OCI-LY1 (cell line): ENCODE data around the gene DECR2.
A peak's percentile ranks its signal among the peaks of the same experiment; 100 is the strongest.

Experiments used
- H2AFZ ChIP-seq: fragments of 200-600 bp; sonication (generic), shearing (Covaris generic); 2 replicates; pipeline ENCODE4 v1.6.0; 2014; ENCODE audit warnings: antibody characterized with exemption, mild to moderate bottlenecking, low read length
- H3F3A ChIP-seq: fragments of 200-600 bp; sonication (generic), shearing (Covaris generic); 2 replicates; pipeline ENCODE4 v1.6.0; 2014; ENCODE audit warnings: mild to moderate bottlenecking, antibody characterized with exemption, low read length, moderate library complexity; ENCODE audit not compliant: insufficient read depth
- H3K27ac ChIP-seq: fragments of 200-600 bp; sonication (generic); 2 replicates; pipeline ENCODE4 v1.5.1; 2014; ENCODE audit warnings: low read length, mixed run types, mild to moderate bottlenecking, low read depth; ENCODE audit not compliant: poor library complexity, severe bottlenecking
- H3K27me3 ChIP-seq: fragments of 200-600 bp; sonication (generic); 2 replicates; pipeline ENCODE4 v1.6.0; 2014; ENCODE audit warnings: antibody characterized with exemption, mild to moderate bottlenecking, low read length, moderate library complexity; ENCODE audit not compliant: insufficient read depth
- H3K36me3 ChIP-seq: fragments of 200-600 bp; sonication (generic); 2 replicates; pipeline ENCODE4 v1.6.1; 2014; ENCODE audit warnings: mild to moderate bottlenecking, antibody characterized with exemption, low read length, moderate library complexity, mixed read lengths; ENCODE audit not compliant: insufficient read depth
- H3K4me1 ChIP-seq: fragments of 200-600 bp; sonication (generic); 2 replicates; pipeline ENCODE4 v1.5.1; 2014; ENCODE audit warnings: mild to moderate bottlenecking, low read length, moderate library complexity; ENCODE audit not compliant: insufficient read depth, severe bottlenecking
- H3K4me2 ChIP-seq: fragments of 200-600 bp; sonication (generic), shearing (Covaris generic); 2 replicates; pipeline ENCODE4 v1.6.1; 2014; ENCODE audit warnings: low read length
- H3K4me3 ChIP-seq: fragments of 200-600 bp; sonication (generic); 2 replicates; pipeline ENCODE4 v1.5.1; 2014; ENCODE audit warnings: low read length, low read depth, mild to moderate bottlenecking, mixed read lengths; ENCODE audit not compliant: poor library complexity, severe bottlenecking
- H3K79me2 ChIP-seq: fragments of 200-600 bp; shearing (Covaris generic); 2 replicates; pipeline ENCODE4 v1.6.1; 2016; ENCODE audit warnings: mixed run types, low read length, mixed read lengths; ENCODE audit not compliant: insufficient read depth
- H3K9ac ChIP-seq: fragments of 200-600 bp; sonication (generic), shearing (Covaris generic); 2 replicates; pipeline ENCODE4 v1.6.1; 2014; ENCODE audit warnings: mild to moderate bottlenecking, low read length, mixed read lengths
- H3K9me2 ChIP-seq: fragments of 200-600 bp; sonication (generic), shearing (Covaris generic); 2 replicates; pipeline ENCODE4 v1.6.1; 2014; ENCODE audit warnings: low read depth, mild to moderate bottlenecking, low read length, mixed read lengths
- H3K9me3 ChIP-seq: fragments of 200-600 bp; shearing (Covaris generic); 2 replicates; pipeline ENCODE4 v1.6.1; 2014; ENCODE audit warnings: low read length, mixed read lengths
- H4K20me1 ChIP-seq: fragments of 200-600 bp; sonication (generic), shearing (Covaris generic); 2 replicates; pipeline ENCODE4 v1.6.0; 2016; ENCODE audit warnings: mild to moderate bottlenecking, low read length; ENCODE audit not compliant: insufficient read depth
- CTCF ChIP-seq: fragments of 200-600 bp; sonication (generic), shearing (Covaris generic); IDR thresholded peaks from 2 replicates; pipeline ENCODE4 v1.5.1; 2017; ENCODE audit warnings: mild to moderate bottlenecking, antibody characterized with exemption, low read length, moderate library complexity, mixed read lengths
- EZH2 ChIP-seq: fragments of 200-600 bp; sonication (generic), shearing (Covaris generic); IDR thresholded peaks from 2 replicates; pipeline ENCODE4 v1.8.0; 2017; ENCODE audit warnings: borderline replicate concordance, mixed run types, mild to moderate bottlenecking, antibody characterized with exemption, low read length, moderate library complexity, mixed read lengths

DECR2 gene

GRCh38 chr16:369275-369865 lies 32.3 kb upstream of the DECR2 start:
- Histone ChIP-seq H3K27ac (no peak overlapping the region), H3K4me3 (peak overlapping the region; percentile 62), H3K36me3 (peaks cover 52% of the 10 kb centered on the region), H2AFZ (no peak overlapping the region), H3K9me2 (no peaks in the 10 kb centered on the region), H3K4me1 (peaks cover 16% of the 10 kb centered on the region), H3F3A (no peaks in the 10 kb centered on the region), H3K9ac (peak overlapping the region; percentile 75), H3K9me3 (no peaks in the 10 kb centered on the region), H3K4me2 (peak overlapping the region; percentile 97), H3K27me3 (no peaks in the 10 kb centered on the region), H4K20me1 (no peaks in the 10 kb centered on the region), H3K79me2 (no peaks in the 10 kb centered on the region)
- TF ChIP-seq CTCF: no peak
- TF ChIP-seq EZH2: no peak

DNA sequence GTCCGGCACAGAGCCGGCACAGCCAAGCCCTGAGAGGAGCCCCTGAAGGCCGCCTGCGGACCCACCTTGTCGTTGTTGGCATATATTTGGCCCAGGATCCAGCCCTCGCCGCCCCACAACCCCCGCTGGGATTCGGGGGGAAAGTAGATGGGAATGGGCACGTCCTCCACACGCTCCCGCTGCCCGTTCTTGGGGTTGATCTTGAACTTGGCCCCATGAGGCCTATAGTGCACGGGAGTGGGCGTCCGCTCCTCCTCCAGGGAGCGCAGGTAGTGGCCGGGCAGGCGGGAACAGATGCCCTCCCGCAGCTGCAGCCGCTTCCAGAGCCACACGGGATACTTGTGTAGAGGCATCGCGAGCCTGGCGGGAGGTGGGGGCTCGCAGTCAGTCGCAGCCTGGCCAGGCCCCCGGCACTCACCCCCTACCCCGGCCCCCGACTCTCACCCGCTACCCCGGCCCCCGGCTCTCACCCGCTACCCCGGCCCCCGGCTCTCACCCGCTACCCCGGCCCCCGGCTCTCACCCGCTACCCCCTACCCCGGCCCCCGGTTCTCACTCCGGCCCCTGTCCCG lies 31.7 kb upstream of the DECR2 start:
- TF ChIP-seq CTCF: no peak
- no peak for TF ChIP-seq EZH2
- Histone ChIP-seq H3K4me2 (peak overlapping the region; percentile 97), H3F3A (no peaks in the 10 kb centered on the region), H3K79me2 (no peaks in the 10 kb centered on the region), H3K27ac (no peak overlapping the region), H3K9ac (peak overlapping the region; percentile 75), H3K4me1 (peaks cover 16% of the 10 kb centered on the region), H4K20me1 (no peaks in the 10 kb centered on the region), H3K36me3 (peaks cover 56% of the 10 kb centered on the region), H3K27me3 (no peaks in the 10 kb centered on the region), H2AFZ (no peak overlapping the region), H3K9me2 (no peaks in the 10 kb centered on the region), H3K4me3 (peak overlapping the region; percentile 62), H3K9me3 (no peaks in the 10 kb centered on the region)

DNA sequence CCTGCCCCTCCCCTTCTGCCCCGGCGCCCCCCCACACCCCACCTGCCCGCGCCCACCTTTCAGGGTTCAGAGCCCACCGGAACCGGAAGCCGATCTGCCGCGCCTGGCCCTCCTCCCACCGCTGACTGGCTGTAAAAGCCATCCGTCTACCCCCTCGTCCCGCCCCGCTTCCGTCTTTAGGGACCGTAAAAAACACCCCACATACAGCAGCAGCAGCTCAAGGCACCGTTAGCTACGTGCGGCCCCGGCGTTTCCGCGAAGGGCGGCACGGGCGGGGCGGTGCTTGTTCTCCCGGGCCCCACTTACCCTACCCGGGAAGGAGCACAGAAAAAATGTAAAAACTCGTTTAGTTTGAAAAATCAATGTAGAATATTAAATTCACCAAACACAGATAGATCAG lies 31.2 kb upstream of the DECR2 start, which contains the start of gene MRPL28:
MRPL28 (minus strand) TSS at position 96 of the 400 bp plus-strand sequence. CDS start 320 bp downstream, outside the sequence.
- no peaks in the 10 kb centered on the region for H3K79me2 ChIP-seq
- H3K4me3 ChIP-seq: peak within 1 kb of the TSS; percentile 62
- H4K20me1 ChIP-seq: no peaks in the 10 kb centered on the region
- H3K4me1 ChIP-seq: peaks cover 16% of the 10 kb centered on the region
- no peaks in the 10 kb centered on the region for H3K9me3 ChIP-seq
- no peak for TF ChIP-seq EZH2
- TF ChIP-seq CTCF: no peak
- peak within 1 kb of the TSS; percentile 75 for H3K9ac ChIP-seq
- H3K27ac ChIP-seq: peak within 1 kb of the TSS; percentile 48
- no peak within 1 kb of the TSS for H2AFZ ChIP-seq
- peak within 1 kb of the TSS; percentile 97 for H3K4me2 ChIP-seq
- H3K27me3 ChIP-seq: no peaks in the 10 kb centered on the region
- H3F3A ChIP-seq: no peaks in the 10 kb centered on the region
- H3K9me2 ChIP-seq: no peaks in the 10 kb centered on the region
- H3K36me3 ChIP-seq: peaks cover 56% of the 10 kb centered on the region
